ENCODE results near the gene DEPDC5.

The DEPDC5 gene

GRCh38 chr22:31915586-31915985 is 161.8 kb downstream of the DEPDC5 start:
- Histone ChIP-seq H2AFZ (no peak overlapping the region), H3K4me3 (ENCODE audit: low read depth, low read length) (no peak overlapping the region), H3K4me2 (ENCODE audit: low read length) (no peak overlapping the region), H3K9ac (no peak overlapping the region), H3K79me2 (no peaks in the 10 kb centered on the region), H3K27ac (no peak overlapping the region), H3K36me3 (ENCODE audit: control insufficient read depth, insufficient read depth, low read length) (no peaks in the 10 kb centered on the region), H3K9me3 (ENCODE audit: control insufficient read depth, low read length) (no peaks in the 10 kb centered on the region), H3K27me3 (ENCODE audit: control insufficient read depth, insufficient read depth, low read length) (no peaks in the 10 kb centered on the region), H3K4me1 (no peaks in the 10 kb centered on the region)
- TF ChIP-seq CTCF (IDR thresholded peaks at IDR 0.05) = no peak

GRCh38 chr22:31917227-31917921 is 163.6 kb downstream of the DEPDC5 start:
- Histone ChIP-seq H2AFZ (no peak overlapping the region), H3K9me3 (ENCODE audit: control insufficient read depth, low read length) (no peaks in the 10 kb centered on the region), H3K4me3 (ENCODE audit: low read depth, low read length) (no peak overlapping the region), H3K4me1 (no peaks in the 10 kb centered on the region), H3K4me2 (ENCODE audit: low read length) (no peak overlapping the region), H3K36me3 (ENCODE audit: control insufficient read depth, insufficient read depth, low read length) (no peaks in the 10 kb centered on the region), H3K27me3 (ENCODE audit: control insufficient read depth, insufficient read depth, low read length) (no peaks in the 10 kb centered on the region), H3K79me2 (no peaks in the 10 kb centered on the region), H3K27ac (no peak overlapping the region), H3K9ac (no peak overlapping the region)
- no peak for TF ChIP-seq CTCF (IDR thresholded peaks at IDR 0.05)

GRCh38 chr22:31919730-31920129 is 165.9 kb downstream of the DEPDC5 start:
- Histone ChIP-seq H3K27me3 (ENCODE audit: control insufficient read depth, insufficient read depth, low read length) (no peaks in the 10 kb centered on the region), H2AFZ (no peak overlapping the region), H3K9ac (no peak overlapping the region), H3K9me3 (ENCODE audit: control insufficient read depth, low read length) (no peaks in the 10 kb centered on the region), H3K27ac (no peak overlapping the region), H3K4me1 (no peaks in the 10 kb centered on the region), H3K4me3 (ENCODE audit: low read depth, low read length) (no peak overlapping the region), H3K4me2 (ENCODE audit: low read length) (no peak overlapping the region), H3K36me3 (ENCODE audit: control insufficient read depth, insufficient read depth, low read length) (no peaks in the 10 kb centered on the region), H3K79me2 (no peaks in the 10 kb centered on the region)
- TF ChIP-seq CTCF (IDR thresholded peaks at IDR 0.05) = no peak

- Histone ChIP-seq H3K27ac (no peak overlapping the region), H3K36me3 (ENCODE audit: control insufficient read depth, insufficient read depth, low read length) (no peaks in the 10 kb centered on the region), H3K4me1 (no peaks in the 10 kb centered on the region), H3K79me2 (no peaks in the 10 kb centered on the region), H3K4me3 (ENCODE audit: low read depth, low read length) (no peak overlapping the region), H3K9ac (no peak overlapping the region), H3K9me3 (ENCODE audit: control insufficient read depth, low read length) (no peaks in the 10 kb centered on the region), H3K4me2 (ENCODE audit: low read length) (no peak overlapping the region), H3K27me3 (ENCODE audit: control insufficient read depth, insufficient read depth, low read length) (no peaks in the 10 kb centered on the region), H2AFZ (no peak overlapping the region)
- TF ChIP-seq CTCF (IDR thresholded peaks at IDR 0.05) = no peak
Measured at GRCh38 chr22:31920306-31920705, 166.5 kb downstream of the DEPDC5 start.

GRCh38 chr22:31921106-31921505 is 167.3 kb downstream of the DEPDC5 start:
- TF ChIP-seq CTCF (IDR thresholded peaks at IDR 0.05) = no peak
- H3K9ac ChIP-seq = no peak overlapping the region
- no peaks in the 10 kb centered on the region for H3K4me1 ChIP-seq
- no peak overlapping the region for H3K4me2 ChIP-seq (ENCODE audit: low read length)
- H3K27me3 ChIP-seq (ENCODE audit: control insufficient read depth, insufficient read depth, low read length) = no peaks in the 10 kb centered on the region
- H3K27ac ChIP-seq = no peak overlapping the region
- H2AFZ ChIP-seq = no peak overlapping the region
- H3K36me3 ChIP-seq (ENCODE audit: control insufficient read depth, insufficient read depth, low read length) = no peaks in the 10 kb centered on the region
- H3K4me3 ChIP-seq (ENCODE audit: low read depth, low read length) = no peak overlapping the region
- H3K9me3 ChIP-seq (ENCODE audit: control insufficient read depth, low read length) = no peaks in the 10 kb centered on the region
- no peaks in the 10 kb centered on the region for H3K79me2 ChIP-seq

All from parathyroid adenoma (tissue), 2 donors.